Neuronal stem cell (in vitro differentiated cells): ENCODE results near the gene CXCL11.

Experiments used
- DNase-seq: peaks from one replicate; pipeline ENCODE4 v3.0.0-alpha.2; 2013; ENCODE audit warnings: low spot score
- H2AFZ ChIP-seq: one replicate; pipeline ENCODE4 v1.6.1; 2013; ENCODE audit warnings: mild to moderate bottlenecking, low read length, inconsistent platforms
- H2AK5ac ChIP-seq: 2 replicates; pipeline ENCODE4 v1.6.1; 2013; ENCODE audit warnings: low read depth, mild to moderate bottlenecking, inconsistent platforms, low read length, moderate library complexity, mixed read lengths
- H2BK120ac ChIP-seq: 2 replicates; pipeline ENCODE4 v1.6.1; 2013; ENCODE audit warnings: low read depth, mild to moderate bottlenecking, inconsistent platforms, low read length, moderate library complexity, mixed read lengths
- H2BK12ac ChIP-seq: one replicate; pipeline ENCODE4 v1.6.1; 2013; ENCODE audit warnings: low read length, inconsistent platforms
- H2BK15ac ChIP-seq: 2 replicates; pipeline ENCODE4 v1.6.1; 2013; ENCODE audit warnings: mild to moderate bottlenecking, low read length, inconsistent platforms, mixed read lengths
- H2BK5ac ChIP-seq: one replicate; pipeline ENCODE4 v1.6.1; 2013; ENCODE audit warnings: inconsistent platforms, mild to moderate bottlenecking, low read length, moderate library complexity
- H3K14ac ChIP-seq: one replicate; pipeline ENCODE4 v1.6.1; 2013; ENCODE audit warnings: low read length, inconsistent platforms
- H3K18ac ChIP-seq: 2 replicates; pipeline ENCODE4 v1.6.1; 2013; ENCODE audit warnings: low read length, inconsistent platforms
- H3K23ac ChIP-seq: 2 replicates; pipeline ENCODE4 v1.6.1; 2013; ENCODE audit warnings: low read depth, mild to moderate bottlenecking, mixed read lengths, low read length, inconsistent platforms; ENCODE audit not compliant: poor library complexity
- H3K27ac ChIP-seq: replicated peaks from 3 replicates; pipeline ENCODE4 v1.5.1; 2013; ENCODE audit warnings: low read length, inconsistent platforms
- H3K27me3 ChIP-seq, 3 experiments: 2 replicates each; pipeline ENCODE4 v1.6.1; 2013; ENCODE audit warnings: low read length in 3 of 3, mild to moderate bottlenecking in 2 of 3, inconsistent platforms in 1 of 3, low read depth in 1 of 3, mixed read lengths in 1 of 3, moderate library complexity in 1 of 3; ENCODE audit not compliant: control insufficient read depth in 3 of 3, insufficient read depth in 3 of 3
- H3K36me3 ChIP-seq, 2 donors: replicated peaks in 1 of 2; 2 replicates each; pipeline ENCODE4 v1.6.1; 2013; ENCODE audit warnings: low read length in 2 of 2; ENCODE audit not compliant: control insufficient read depth in 2 of 2, insufficient read depth in 2 of 2
- H3K4ac ChIP-seq: 2 replicates; pipeline ENCODE4 v1.6.1; 2013; ENCODE audit warnings: inconsistent platforms, mild to moderate bottlenecking, low read length, moderate library complexity
- H3K4me1 ChIP-seq, 2 donors: 1 replicate in 1 of 2; 2 replicates in 1 of 2; pipeline ENCODE4 v1.6.1; 2013; ENCODE audit warnings: low read length in 2 of 2, low read depth in 1 of 2; ENCODE audit not compliant: control insufficient read depth in 2 of 2, insufficient read depth in 1 of 2
- H3K4me2 ChIP-seq: one replicate; pipeline ENCODE4 v1.6.1; 2013; ENCODE audit warnings: mild to moderate bottlenecking, low read length, inconsistent platforms; ENCODE audit not compliant: insufficient read depth, poor library complexity, severe bottlenecking
- H3K4me3 ChIP-seq, 2 donors: 2 replicates each; pipeline ENCODE4 v1.5.1; 2013; ENCODE audit warnings: low read length in 2 of 2, mild to moderate bottlenecking in 2 of 2, inconsistent platforms in 1 of 2, moderate library complexity in 1 of 2
- H3K79me1 ChIP-seq: one replicate; pipeline ENCODE4 v1.6.1; 2013; ENCODE audit warnings: low read depth, mild to moderate bottlenecking, inconsistent platforms, low read length, moderate library complexity
- H3K9ac ChIP-seq: one replicate; pipeline ENCODE4 v1.6.1; 2013; ENCODE audit warnings: mild to moderate bottlenecking, low read depth, low read length, inconsistent platforms; ENCODE audit not compliant: poor library complexity
- H3K9me3 ChIP-seq, 2 donors: replicated peaks in 1 of 2; 2 replicates each; pipeline versions ENCODE3 to v1.6.1; 2013; ENCODE audit warnings: low read length in 2 of 2, mild to moderate bottlenecking in 2 of 2, inconsistent platforms in 1 of 2, low read depth in 1 of 2, mixed read lengths in 1 of 2, moderate library complexity in 1 of 2; ENCODE audit not compliant: control insufficient read depth in 2 of 2, insufficient read depth in 1 of 2
- H4K8ac ChIP-seq: one replicate; pipeline ENCODE4 v1.6.1; 2013; ENCODE audit warnings: low read depth, mild to moderate bottlenecking, inconsistent platforms, low read length, moderate library complexity
- H4K91ac ChIP-seq: one replicate; pipeline ENCODE4 v1.6.1; 2013; ENCODE audit warnings: low read length, low read depth, mild to moderate bottlenecking, inconsistent platforms; ENCODE audit not compliant: poor library complexity
- WGBS, 2 donors: extraction: QIAGEN DNeasy Blood & Tissue Kit; methylation state at CpG; one replicate each; pipeline ENCODE4 v1.1.7; 2013; ENCODE audit warnings: missing lambda C conversion rate in 2 of 2, mixed read lengths in 1 of 2; ENCODE audit not compliant: insufficient read length in 2 of 2, insufficient replicate concordance in 1 of 2; ENCODE audit errors: extremely low coverage in 2 of 2; 5-methylcytosine and 5-hydroxymethylcytosine counted together

The CXCL11 gene

DNA sequence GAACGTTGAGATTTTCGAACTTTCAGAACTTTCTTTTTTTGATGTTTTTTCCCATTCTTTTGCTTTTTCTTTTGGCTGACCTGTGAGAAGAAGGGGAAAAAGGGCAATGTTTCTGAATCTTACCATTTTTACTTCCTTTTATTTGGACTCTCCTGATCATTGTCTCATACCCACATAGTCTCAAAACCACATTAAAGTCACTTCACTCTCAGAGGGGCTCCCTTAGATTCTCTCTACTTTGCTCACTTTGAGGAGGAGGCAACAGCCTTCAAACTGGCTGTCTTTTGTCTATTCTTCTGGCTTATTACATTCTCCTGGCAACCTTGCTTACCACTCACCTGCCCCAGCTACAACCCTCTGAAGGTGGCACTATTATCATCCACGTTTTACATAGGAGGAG lies 32.2 kb downstream of the CXCL11 start:
- no peak overlapping the region for H4K91ac ChIP-seq
- peaks cover 0 to 5% (median 0%) of the 10 kb centered on the region in 3 experiments for H3K27me3 ChIP-seq
- H2BK5ac ChIP-seq: no peak overlapping the region
- no peak overlapping the region for H3K18ac ChIP-seq
- no peak overlapping the region for H3K4ac ChIP-seq
- no peak overlapping the region for H3K27ac ChIP-seq
- no peak overlapping the region for H2BK15ac ChIP-seq
- no peaks in the 10 kb centered on the region for H3K79me1 ChIP-seq
- H3K9ac ChIP-seq: no peak overlapping the region
- H4K8ac ChIP-seq: no peak overlapping the region
- no peak overlapping the region for H2AK5ac ChIP-seq
- no peaks in the 10 kb centered on the region for H3K36me3 ChIP-seq
- no peak overlapping the region for H3K23ac ChIP-seq
- H3K4me3 ChIP-seq: no peak overlapping the region
- H2BK12ac ChIP-seq: no peak overlapping the region
- H3K4me1 ChIP-seq: no peaks in the 10 kb centered on the region
- no peak overlapping the region for H3K14ac ChIP-seq
- H3K4me2 ChIP-seq: no peak overlapping the region
- WGBS, 2 donors: no CpG with 5 or more reads among the region's 3 CpGs
- DNase-seq: no peak
- H3K9me3 ChIP-seq: no peaks in the 10 kb centered on the region
- no peak overlapping the region for H2AFZ ChIP-seq
- no peak overlapping the region for H2BK120ac ChIP-seq

- Histone ChIP-seq H3K4me2 (no peak overlapping the region), H3K36me3 (no peaks in the 10 kb centered on the region), H3K4me3 (peak overlapping the region in 1 of 2 donors; percentile 13), H2BK15ac (no peak overlapping the region), H4K91ac (no peak overlapping the region), H3K4me1 (no peaks in the 10 kb centered on the region), H3K79me1 (no peaks in the 10 kb centered on the region), H2AK5ac (no peak overlapping the region), H3K18ac (no peak overlapping the region), H3K27ac (no peak overlapping the region), H3K27me3 (peaks cover 0 to 5% (median 0%) of the 10 kb centered on the region in 3 experiments), H2BK5ac (no peak overlapping the region), H4K8ac (no peak overlapping the region), H2AFZ (no peak overlapping the region), H2BK120ac (no peak overlapping the region), H3K9ac (no peak overlapping the region), H3K9me3 (no peaks in the 10 kb centered on the region), H2BK12ac (no peak overlapping the region), H3K4ac (no peak overlapping the region), H3K14ac (no peak overlapping the region), H3K23ac (no peak overlapping the region)
- no CpG with 5 or more reads among the region's 2 CpGs for WGBS, 2 donors
- no peak for DNase-seq
These were observed 32.8 kb downstream of the CXCL11 start for GRCh38 chr4:76003035-76003434.

GRCh38 chr4:76002176-76002575 lies 33.7 kb downstream of the CXCL11 start:
- no peak for DNase-seq
- Histone ChIP-seq H2BK15ac (no peak overlapping the region), H3K27me3 (peaks cover 0 to 5% (median 0%) of the 10 kb centered on the region in 3 experiments), H3K4me2 (no peak overlapping the region), H3K4me1 (no peaks in the 10 kb centered on the region), H3K27ac (no peak overlapping the region), H2BK5ac (no peak overlapping the region), H4K91ac (no peak overlapping the region), H3K9ac (no peak overlapping the region), H2BK12ac (no peak overlapping the region), H2BK120ac (no peak overlapping the region), H3K18ac (no peak overlapping the region), H3K4ac (no peak overlapping the region), H3K14ac (no peak overlapping the region), H2AFZ (no peak overlapping the region), H3K79me1 (no peaks in the 10 kb centered on the region), H4K8ac (no peak overlapping the region), H3K23ac (no peak overlapping the region), H3K4me3 (no peak overlapping the region), H3K36me3 (no peaks in the 10 kb centered on the region), H2AK5ac (no peak overlapping the region), H3K9me3 (no peaks in the 10 kb centered on the region)
- no CpG with 5 or more reads among the region's 4 CpGs for WGBS, 2 donors

DNA sequence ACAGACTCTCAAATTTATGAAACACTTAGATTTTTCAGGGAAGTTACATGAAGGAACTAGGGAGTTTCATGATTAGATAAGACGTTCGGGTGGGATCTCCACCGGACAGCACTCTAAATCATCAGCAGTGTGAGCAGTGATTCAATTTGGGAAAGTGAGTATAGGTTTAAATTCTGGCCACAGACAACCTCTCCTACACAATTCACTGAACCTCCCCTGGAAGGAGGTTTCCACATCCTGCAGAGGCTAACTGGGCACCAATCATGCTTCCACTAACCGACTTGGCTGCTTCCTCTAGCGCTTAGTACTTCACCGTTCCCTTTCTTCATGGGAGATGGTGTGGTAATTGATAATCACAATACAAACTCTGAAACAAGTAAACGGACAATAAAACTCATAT lies 34.2 kb downstream of the CXCL11 start:
- no peak overlapping the region for H3K4me3 ChIP-seq
- no peaks in the 10 kb centered on the region for H3K9me3 ChIP-seq
- no peaks in the 10 kb centered on the region for H3K4me1 ChIP-seq
- H3K23ac ChIP-seq: no peak overlapping the region
- H2AK5ac ChIP-seq: no peak overlapping the region
- no peak overlapping the region for H3K27ac ChIP-seq
- no peak overlapping the region for H3K18ac ChIP-seq
- H2BK120ac ChIP-seq: no peak overlapping the region
- no peak overlapping the region for H3K14ac ChIP-seq
- H3K4ac ChIP-seq: no peak overlapping the region
- no peak overlapping the region for H2BK15ac ChIP-seq
- no peak overlapping the region for H2AFZ ChIP-seq
- WGBS, 2 donors: no CpG with 5 or more reads among the region's 7 CpGs
- H3K27me3 ChIP-seq: peaks cover 0 to 5% (median 0%) of the 10 kb centered on the region in 3 experiments
- no peak for DNase-seq
- H3K9ac ChIP-seq: no peak overlapping the region
- no peak overlapping the region for H2BK5ac ChIP-seq
- H4K8ac ChIP-seq: no peak overlapping the region
- H4K91ac ChIP-seq: no peak overlapping the region
- H3K79me1 ChIP-seq: no peaks in the 10 kb centered on the region
- H3K4me2 ChIP-seq: no peak overlapping the region
- H3K36me3 ChIP-seq: no peaks in the 10 kb centered on the region
- H2BK12ac ChIP-seq: no peak overlapping the region
